Activated CD8-positive, alpha-beta memory T cell treated with anti-CD3 and anti-CD28 coated beads, Interleukin-2, amount 10 ng/mL, durations not matched to agents 7 days and 5 days (primary cell): ENCODE results near the gene MAN2A1. TPM values are rescaled to one million over a fixed set of nuclear protein-coding genes. Genes with fewer than 3 reads are reported as not detected.
A peak's percentile ranks its signal among the peaks of the same experiment; 100 is the strongest.

ENCODE experiments used
- ATAC-seq: fragments of 150-1000 bp; cut with Tn5 transposase; one replicate; pipeline ENCODE4 v1.10.0; 2021; ENCODE audit warnings: moderate library complexity
- CTCF ChIA-PET: fragments of 350-600 bp; sonication (Branson Sonifier 250); formaldehyde crosslinking; loops from one replicate; lab custom pipeline; 2021; ENCODE audit warnings: antibody characterized with exemption; lab: Charles Lee
- DNase-seq: peaks from one replicate; pipeline ENCODE4 v3.0.0-alpha.2; 2020
- H3K27ac Mint-ChIP-seq: one replicate; pipeline ENCODE4 v1.8.0; 2021; ENCODE audit warnings: mild to moderate bottlenecking, mixed read lengths
- H3K27me3 Mint-ChIP-seq: one replicate; pipeline ENCODE4 v1.8.0; 2021; ENCODE audit warnings: mixed read lengths
- H3K36me3 Mint-ChIP-seq: one replicate; pipeline ENCODE4 v1.8.0; 2021; ENCODE audit warnings: mild to moderate bottlenecking, mixed read lengths
- H3K4me1 Mint-ChIP-seq: one replicate; pipeline ENCODE4 v1.8.0; 2021; ENCODE audit warnings: mixed read lengths
- H3K4me3 Mint-ChIP-seq: one replicate; pipeline ENCODE4 v1.8.0; 2021; ENCODE audit warnings: mild to moderate bottlenecking, moderate library complexity, mixed read lengths
- H3K9me3 Mint-ChIP-seq: one replicate; pipeline ENCODE4 v1.8.0; 2022; ENCODE audit warnings: low read depth, mixed read lengths
- total RNA-seq, 2 experiments: library from RNA; stranded (reverse); gene quantifications; one replicate each; pipeline ENCODE4 v1.2.3, GENCODE V29; 2021

MAN2A1 gene
- total RNA-seq = 10 to 100 TPM; 27.2 to 28.4 TPM

GRCh38 chr5:109689740-109690241, at the start of gene MAN2A1:
Gene MAN2A1, plus strand, starts transcription at chr5:109689927. Its CDS starts 491 bp downstream, at chr5:109690418.
- no peaks in the 10 kb centered on the region for H3K9me3 Mint-ChIP-seq
- CTCF ChIA-PET = interaction anchor here (1.0 to 1.3 kb wide), 4 partner anchors 11 to 171 kb away, joined by 3 to 4 read pairs (median 3); no protein-coding TSS in a partner anchor
- H3K4me3 Mint-ChIP-seq = peak within 1 kb of the TSS; percentile 96
- H3K4me1 Mint-ChIP-seq = peaks cover 47% of the 10 kb centered on the region
- ATAC-seq (peak; percentile 74), DNase-seq (peak; percentile 86)
- peak within 1 kb of the TSS; percentile 95 for H3K27ac Mint-ChIP-seq
- peaks cover 4% of the 10 kb centered on the region for H3K36me3 Mint-ChIP-seq
- no peaks in the 10 kb centered on the region for H3K27me3 Mint-ChIP-seq

- no peak overlapping the region for H3K27ac Mint-ChIP-seq
- H3K27me3 Mint-ChIP-seq = no peaks in the 10 kb centered on the region
- ATAC-seq (no peak), DNase-seq (no peak)
- no peaks in the 10 kb centered on the region for H3K36me3 Mint-ChIP-seq
- no peak overlapping the region for H3K4me3 Mint-ChIP-seq
- H3K9me3 Mint-ChIP-seq = no peaks in the 10 kb centered on the region
- CTCF ChIA-PET = no interaction called here
- no peaks in the 10 kb centered on the region for H3K4me1 Mint-ChIP-seq
Observed at GRCh38 chr5:109640976-109641375, 48.8 kb upstream of the MAN2A1 start.

- ATAC-seq (no peak), DNase-seq (no peak)
- H3K4me1 Mint-ChIP-seq = no peaks in the 10 kb centered on the region
- no peaks in the 10 kb centered on the region for H3K9me3 Mint-ChIP-seq
- no peaks in the 10 kb centered on the region for H3K36me3 Mint-ChIP-seq
- CTCF ChIA-PET = no interaction called here
- H3K27me3 Mint-ChIP-seq = no peaks in the 10 kb centered on the region
- H3K27ac Mint-ChIP-seq = no peak overlapping the region
- no peak overlapping the region for H3K4me3 Mint-ChIP-seq
Observed at GRCh38 chr5:109643791-109644350, 45.9 kb upstream of the MAN2A1 start.

- no peak overlapping the region for H3K27ac Mint-ChIP-seq
- H3K4me3 Mint-ChIP-seq = no peak overlapping the region
- no peaks in the 10 kb centered on the region for H3K9me3 Mint-ChIP-seq
- H3K4me1 Mint-ChIP-seq = no peaks in the 10 kb centered on the region
- CTCF ChIA-PET = no interaction called here
- no peaks in the 10 kb centered on the region for H3K36me3 Mint-ChIP-seq
- ATAC-seq (no peak), DNase-seq (no peak)
- no peaks in the 10 kb centered on the region for H3K27me3 Mint-ChIP-seq
Observed at GRCh38 chr5:109644829-109645228, 44.9 kb upstream of the MAN2A1 start.

GRCh38 chr5:109645707-109646192, 44.0 kb upstream of the MAN2A1 start:
- Mint-ChIP-seq H3K27me3 (no peaks in the 10 kb centered on the region), H3K9me3 (no peaks in the 10 kb centered on the region), H3K4me1 (no peaks in the 10 kb centered on the region), H3K36me3 (no peaks in the 10 kb centered on the region), H3K4me3 (no peak overlapping the region), H3K27ac (no peak overlapping the region)
- no peak for DNase-seq
- CTCF ChIA-PET = no interaction called here
- no peak for ATAC-seq

- Mint-ChIP-seq H3K27me3 (no peaks in the 10 kb centered on the region), H3K4me3 (no peak overlapping the region), H3K27ac (no peak overlapping the region), H3K4me1 (no peaks in the 10 kb centered on the region), H3K36me3 (no peaks in the 10 kb centered on the region), H3K9me3 (no peaks in the 10 kb centered on the region)
- CTCF ChIA-PET = interaction anchor here (0.7 kb wide), 1 partner anchor 30 kb away, joined by 3 read pairs; no protein-coding TSS in a partner anchor
- DNase-seq (no peak), ATAC-seq (no peak)
Observed at GRCh38 chr5:109649318-109649717, 40.4 kb upstream of the MAN2A1 start.

- Mint-ChIP-seq H3K27me3 (no peaks in the 10 kb centered on the region), H3K27ac (no peak overlapping the region), H3K4me3 (no peak overlapping the region), H3K4me1 (no peaks in the 10 kb centered on the region), H3K9me3 (no peaks in the 10 kb centered on the region), H3K36me3 (no peaks in the 10 kb centered on the region)
- CTCF ChIA-PET = no interaction called here
- no peak for ATAC-seq
- no peak for DNase-seq
Observed at GRCh38 chr5:109650493-109650892, 39.2 kb upstream of the MAN2A1 start.

- CTCF ChIA-PET = no interaction called here
- Mint-ChIP-seq H3K9me3 (no peaks in the 10 kb centered on the region), H3K36me3 (no peaks in the 10 kb centered on the region), H3K27ac (no peak overlapping the region), H3K27me3 (no peaks in the 10 kb centered on the region), H3K4me3 (no peak overlapping the region), H3K4me1 (peaks cover 8% of the 10 kb centered on the region)
- no peak for ATAC-seq
- no peak for DNase-seq
Observed at GRCh38 chr5:109652096-109652495, 37.6 kb upstream of the MAN2A1 start.

- Mint-ChIP-seq H3K36me3 (no peaks in the 10 kb centered on the region), H3K4me1 (peaks cover 12% of the 10 kb centered on the region), H3K9me3 (no peaks in the 10 kb centered on the region), H3K27ac (no peak overlapping the region), H3K27me3 (no peaks in the 10 kb centered on the region), H3K4me3 (no peak overlapping the region)
- DNase-seq (no peak), ATAC-seq (no peak)
- CTCF ChIA-PET = no interaction called here
Observed at GRCh38 chr5:109653042-109653441, 36.7 kb upstream of the MAN2A1 start.

- CTCF ChIA-PET = no interaction called here
- H3K27ac Mint-ChIP-seq = no peak overlapping the region
Observed at GRCh38 chr5:109653561-109654239, 36.0 kb upstream of the MAN2A1 start.

GRCh38 chr5:109654455-109654854, 35.3 kb upstream of the MAN2A1 start:
- no peaks in the 10 kb centered on the region for H3K9me3 Mint-ChIP-seq
- no peak overlapping the region for H3K27ac Mint-ChIP-seq
- no peak overlapping the region for H3K4me3 Mint-ChIP-seq
- no peak for DNase-seq
- no peaks in the 10 kb centered on the region for H3K36me3 Mint-ChIP-seq
- H3K27me3 Mint-ChIP-seq = no peaks in the 10 kb centered on the region
- no peak for ATAC-seq
- H3K4me1 Mint-ChIP-seq = peaks cover 12% of the 10 kb centered on the region
- CTCF ChIA-PET = no interaction called here

More at GRCh38 chr5:109653561-109654239, 36.0 kb upstream of the MAN2A1 start:
- no peaks in the 10 kb centered on the region for H3K27me3 Mint-ChIP-seq
- no peaks in the 10 kb centered on the region for H3K36me3 Mint-ChIP-seq
- no peak overlapping the region for H3K4me3 Mint-ChIP-seq
- H3K4me1 Mint-ChIP-seq = peaks cover 12% of the 10 kb centered on the region
- ATAC-seq (no peak), DNase-seq (no peak)
- H3K9me3 Mint-ChIP-seq = no peaks in the 10 kb centered on the region

- no peak overlapping the region for H3K4me3 Mint-ChIP-seq
- ATAC-seq (no peak), DNase-seq (no peak)
- CTCF ChIA-PET = interaction anchor here (0.9 kb wide), 1 partner anchor 10 kb away, joined by 3 read pairs; no protein-coding TSS in a partner anchor
- H3K36me3 Mint-ChIP-seq = no peaks in the 10 kb centered on the region
- peaks cover 12% of the 10 kb centered on the region for H3K4me1 Mint-ChIP-seq
- H3K27ac Mint-ChIP-seq = no peak overlapping the region
- H3K9me3 Mint-ChIP-seq = no peaks in the 10 kb centered on the region
- peaks cover 7% of the 10 kb centered on the region for H3K27me3 Mint-ChIP-seq
Observed at GRCh38 chr5:109655841-109656240, 33.9 kb upstream of the MAN2A1 start.

- Mint-ChIP-seq H3K27ac (peak overlapping the region; percentile 14), H3K4me3 (no peak overlapping the region), H3K9me3 (no peaks in the 10 kb centered on the region), H3K36me3 (no peaks in the 10 kb centered on the region), H3K27me3 (peaks cover 7% of the 10 kb centered on the region), H3K4me1 (peaks cover 12% of the 10 kb centered on the region)
- ATAC-seq = peak; percentile 58
- CTCF ChIA-PET = interaction anchor here (0.6 to 0.9 kb wide), 2 partner anchors 9 to 380 kb away, joined by 3 read pairs; no protein-coding TSS in a partner anchor
- DNase-seq = peak; percentile 63
Observed at GRCh38 chr5:109656829-109657228, 32.9 kb upstream of the MAN2A1 start.

- H3K9me3 Mint-ChIP-seq = no peaks in the 10 kb centered on the region
- CTCF ChIA-PET = no interaction called here
- H3K27ac Mint-ChIP-seq = no peak overlapping the region
- H3K4me3 Mint-ChIP-seq = no peak overlapping the region
- no peaks in the 10 kb centered on the region for H3K36me3 Mint-ChIP-seq
- peaks cover 7% of the 10 kb centered on the region for H3K27me3 Mint-ChIP-seq
- DNase-seq (no peak), ATAC-seq (no peak)
- peaks cover 12% of the 10 kb centered on the region for H3K4me1 Mint-ChIP-seq
Observed at GRCh38 chr5:109659901-109660300, 29.8 kb upstream of the MAN2A1 start.
